ENCODE results near the gene SENP5.
A peak's percentile ranks its signal among the peaks of the same experiment; 100 is the strongest.

The SENP5 gene

DNA sequence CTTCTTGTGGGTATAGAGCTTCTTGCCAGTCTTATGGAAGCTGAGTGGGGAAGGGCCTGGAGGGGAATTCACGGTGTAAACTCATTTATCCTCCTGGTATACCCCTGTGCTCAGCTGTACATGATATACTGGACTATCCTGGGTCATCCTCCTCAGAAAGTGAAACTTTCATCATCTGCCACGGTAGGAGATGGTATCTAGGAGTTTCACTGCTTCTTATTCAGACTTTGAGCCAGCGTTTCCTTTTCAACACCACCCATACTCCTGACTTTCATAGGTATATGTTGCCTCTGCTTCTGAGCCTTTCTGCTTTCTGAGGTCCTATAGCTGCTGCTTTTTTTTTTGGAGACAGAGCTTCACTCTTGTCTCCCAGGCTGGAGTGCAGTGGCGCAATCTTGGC lies 15.6 kb downstream of the SENP5 start:
- DNase-seq (ENCODE audit: low spot score), result no peak

DNA sequence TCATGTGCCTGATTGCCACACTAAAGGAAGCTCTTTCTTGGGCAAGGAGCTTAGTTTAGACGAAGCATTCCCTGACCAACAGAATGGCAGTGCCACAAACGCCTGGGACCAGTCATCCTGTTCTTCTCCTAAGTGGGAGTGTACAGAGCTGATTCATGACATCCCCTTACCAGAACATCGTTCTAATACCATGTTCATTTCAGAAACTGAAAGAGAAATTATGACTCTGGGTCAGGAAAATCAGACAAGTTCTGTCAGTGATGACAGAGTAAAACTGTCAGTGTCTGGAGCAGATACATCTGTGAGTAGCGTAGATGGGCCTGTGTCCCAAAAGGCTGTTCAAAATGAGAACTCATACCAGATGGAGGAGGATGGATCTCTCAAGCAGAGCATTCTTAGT lies 18.4 kb downstream of the SENP5 start:
- no peak for DNase-seq (ENCODE audit: low spot score)

GRCh38 chr3:196889844-196890708 lies 22.4 kb downstream of the SENP5 start:
- no peak for DNase-seq (ENCODE audit: low spot score)

DNA sequence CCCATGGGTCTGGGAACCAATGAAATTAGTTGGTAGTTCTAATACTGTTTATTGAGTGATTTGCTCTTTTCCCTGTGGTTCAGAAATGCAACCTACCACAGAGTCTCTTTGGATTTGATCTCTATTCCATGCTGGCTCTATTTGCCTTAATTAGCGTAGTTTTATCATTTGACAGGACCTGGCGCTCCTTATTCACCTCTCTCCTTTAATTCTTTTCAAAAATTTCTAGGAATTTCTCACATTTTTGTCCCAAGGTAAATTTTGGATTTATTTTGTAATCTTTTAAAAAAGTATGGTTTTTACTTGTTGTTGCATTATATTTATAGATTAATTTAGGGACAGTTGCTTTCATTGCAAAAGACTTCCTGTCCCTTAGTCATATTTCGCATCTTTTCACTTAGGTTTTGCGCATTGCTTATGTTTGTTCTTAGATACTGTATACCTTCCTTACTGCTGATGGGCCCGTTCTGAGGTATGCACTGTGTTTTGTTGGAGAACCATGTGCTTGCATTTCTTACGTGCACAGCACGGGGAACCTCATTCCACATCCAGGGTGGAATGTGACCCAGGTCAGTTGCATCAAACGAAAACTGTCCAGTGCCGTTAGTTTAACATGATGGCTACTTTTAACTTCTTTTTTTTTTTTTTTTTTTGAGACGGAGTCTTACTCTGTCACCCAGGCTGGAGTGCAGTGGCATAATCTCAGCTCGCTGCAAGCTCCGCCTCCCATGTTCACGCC lies 27.0 kb downstream of the SENP5 start:
- no peak for DNase-seq (ENCODE audit: low spot score)

DNA sequence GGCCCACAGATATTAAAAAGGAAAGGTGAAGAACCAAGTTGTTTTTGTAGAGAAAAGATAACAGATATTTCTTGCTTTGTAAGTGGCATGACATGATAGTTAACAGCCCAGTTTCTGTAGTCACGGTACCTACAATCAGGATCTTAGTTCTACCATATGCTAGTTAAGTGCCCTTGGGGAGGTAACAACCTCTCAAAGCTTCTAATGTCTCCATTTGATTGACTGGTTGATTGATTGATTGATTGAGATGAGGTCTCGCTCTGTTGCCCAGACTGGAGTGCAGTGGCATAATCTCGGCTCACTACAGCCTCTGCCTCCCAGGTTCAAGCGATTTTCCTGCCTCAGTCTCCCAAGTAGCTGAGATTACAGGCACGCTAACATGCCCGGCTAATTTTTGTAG lies 28.5 kb downstream of the SENP5 start:
- DNase-seq (ENCODE audit: low spot score), result no peak

DNA sequence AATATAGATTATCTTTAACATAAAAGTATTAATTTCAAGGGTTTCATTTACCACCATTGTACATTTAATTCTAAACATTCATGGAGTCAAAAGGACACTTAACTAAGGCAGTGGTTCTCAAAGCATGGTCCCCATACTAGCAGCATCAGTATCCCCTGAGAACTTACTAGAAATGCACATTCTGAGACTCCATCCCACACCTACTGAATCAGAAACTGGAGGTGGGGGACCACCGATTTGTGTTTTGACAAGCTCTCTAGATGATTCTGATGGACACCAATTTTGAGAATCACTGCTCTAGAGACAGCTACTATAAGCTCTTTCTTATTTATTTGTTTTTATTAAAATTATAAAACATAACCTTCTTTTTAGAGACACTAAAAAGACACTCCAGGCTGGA lies 34.0 kb downstream of the SENP5 start:
- no peak for DNase-seq (ENCODE audit: low spot score)

DNA sequence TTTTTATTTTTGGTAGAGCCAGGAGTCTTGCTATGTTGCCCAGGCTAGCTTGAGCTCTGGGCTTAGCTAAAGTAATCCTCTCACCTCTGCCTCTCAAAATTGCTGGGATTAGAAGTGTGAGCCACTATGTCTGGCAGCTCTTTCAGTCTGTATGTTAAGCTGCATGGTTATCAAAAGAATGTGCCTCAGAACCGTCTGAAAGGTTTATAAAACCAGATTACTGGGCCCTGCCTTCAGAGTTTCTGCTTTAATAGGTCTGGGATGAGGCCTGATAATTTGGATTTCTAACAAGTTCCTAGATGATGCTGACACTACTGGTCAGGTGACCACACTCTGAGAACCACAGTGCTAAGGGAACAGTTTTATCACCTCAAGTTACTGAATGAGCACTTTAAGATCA lies 34.6 kb downstream of the SENP5 start:
- DNase-seq (ENCODE audit: low spot score), result no peak

- no peak for DNase-seq (ENCODE audit: low spot score)
These were observed 36.0 kb downstream of the SENP5 start for GRCh38 chr3:196903740-196904139.

GRCh38 chr3:196914866-196915265 lies 47.1 kb downstream of the SENP5 start:
- DNase-seq (ENCODE audit: low spot score), result no peak

DNA sequence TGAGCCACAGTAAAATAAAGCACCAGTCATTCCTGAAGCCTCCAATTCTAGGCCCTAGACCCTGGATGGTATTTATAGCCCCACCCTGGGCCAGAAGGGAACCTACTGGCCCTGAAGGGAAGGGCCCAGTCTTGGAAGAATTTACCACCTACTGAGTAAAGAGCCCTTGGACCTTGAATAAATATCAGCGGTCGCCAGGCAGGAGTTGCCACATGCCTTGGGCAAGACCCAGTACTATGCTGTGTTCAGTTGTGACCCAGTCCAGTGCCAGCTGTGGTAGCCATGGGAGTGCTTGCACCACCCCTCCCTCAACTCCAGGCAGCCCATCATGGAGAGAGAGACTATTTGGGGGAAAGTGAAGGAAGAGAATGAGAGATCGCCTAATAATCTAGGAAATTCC lies 47.7 kb downstream of the SENP5 start:
- no peak for DNase-seq (ENCODE audit: low spot score)

DNA sequence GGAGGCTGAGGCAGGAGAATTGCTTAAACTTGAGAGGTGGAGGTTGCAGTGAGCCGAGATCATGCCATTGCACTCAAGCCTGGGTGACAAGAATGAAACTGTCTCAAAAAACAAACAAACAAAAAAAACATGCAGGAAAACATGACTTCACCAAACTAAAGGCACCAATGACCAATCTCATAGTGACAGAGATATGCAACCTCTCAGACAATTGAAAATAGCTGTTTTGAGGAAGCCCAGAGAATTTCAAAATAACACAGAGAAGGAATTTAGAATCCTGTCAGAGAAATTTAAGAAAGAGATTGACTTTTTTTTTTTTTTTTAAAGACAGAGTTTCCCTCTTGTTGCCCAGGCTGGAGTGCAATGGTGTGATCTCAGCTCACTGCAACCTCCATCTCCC lies 48.5 kb downstream of the SENP5 start:
- no peak for DNase-seq (ENCODE audit: low spot score)

- no peak for DNase-seq (ENCODE audit: low spot score)
These were observed 49.3 kb downstream of the SENP5 start for GRCh38 chr3:196916995-196917394.

- no peak for DNase-seq (ENCODE audit: low spot score)
These were observed 51.2 kb downstream of the SENP5 start for GRCh38 chr3:196918968-196919367.

DNA sequence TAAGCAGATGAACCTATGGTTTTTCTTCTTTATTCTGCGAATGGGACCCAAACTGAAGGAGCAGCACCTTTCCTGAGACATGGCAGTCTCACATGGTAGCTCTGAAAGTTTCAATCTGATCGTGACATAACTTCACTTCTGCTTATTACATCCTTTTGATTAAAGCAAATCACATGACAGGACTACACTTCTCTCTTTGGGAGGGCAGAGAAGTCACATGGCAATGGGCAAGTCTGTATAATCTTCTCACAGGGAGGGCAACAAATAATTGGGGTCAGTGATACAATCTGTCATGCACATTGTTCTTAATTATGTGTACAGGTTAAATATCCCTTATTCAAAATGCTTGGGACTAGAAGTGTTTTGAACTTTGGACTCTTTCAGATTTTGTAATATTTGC lies 53.0 kb downstream of the SENP5 start:
- DNase-seq (ENCODE audit: low spot score), result no peak

DNA sequence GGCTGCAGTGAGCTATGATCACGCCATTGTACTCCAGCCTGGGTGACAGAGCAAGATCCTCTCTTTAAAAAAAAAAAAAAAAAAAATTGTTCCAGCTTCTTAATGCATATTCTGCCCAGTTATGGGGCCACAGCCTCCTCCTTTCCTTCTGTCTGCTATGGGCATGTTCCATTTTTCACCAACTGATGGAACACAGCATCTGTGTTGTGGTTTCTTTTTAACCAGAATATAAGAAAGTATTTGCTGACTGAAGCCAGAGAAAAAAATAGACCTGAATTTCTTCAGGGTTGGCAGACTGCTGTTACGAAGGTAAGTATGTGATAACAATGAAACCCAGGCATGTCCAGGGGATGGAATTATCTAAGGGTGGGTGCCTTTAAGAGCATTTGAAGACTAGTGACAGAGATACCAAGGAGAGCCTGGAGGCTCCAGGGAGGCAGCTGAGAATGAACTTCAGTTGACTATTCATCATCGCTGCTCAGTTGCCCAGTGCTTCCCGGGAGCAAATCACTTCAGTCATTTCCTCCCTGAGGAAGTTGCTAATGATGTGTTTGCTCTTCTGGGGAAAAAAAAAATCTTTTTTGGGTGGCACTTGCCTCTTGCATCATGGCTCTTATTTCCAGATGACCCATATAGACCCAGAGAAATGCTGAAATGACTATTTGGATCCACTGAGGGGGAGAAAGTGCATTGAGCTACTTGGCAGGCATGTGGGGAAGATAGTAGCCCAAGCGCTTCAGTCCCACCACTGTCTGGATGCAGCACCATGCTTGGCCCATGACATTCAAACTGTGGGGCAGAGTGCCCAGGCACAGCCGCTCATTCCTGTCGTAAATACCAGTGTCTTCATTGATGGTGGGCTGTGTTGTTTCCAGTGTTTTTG lies 60.1 kb downstream of the SENP5 start:
- peak; percentile 34 for DNase-seq (ENCODE audit: low spot score)

DNA sequence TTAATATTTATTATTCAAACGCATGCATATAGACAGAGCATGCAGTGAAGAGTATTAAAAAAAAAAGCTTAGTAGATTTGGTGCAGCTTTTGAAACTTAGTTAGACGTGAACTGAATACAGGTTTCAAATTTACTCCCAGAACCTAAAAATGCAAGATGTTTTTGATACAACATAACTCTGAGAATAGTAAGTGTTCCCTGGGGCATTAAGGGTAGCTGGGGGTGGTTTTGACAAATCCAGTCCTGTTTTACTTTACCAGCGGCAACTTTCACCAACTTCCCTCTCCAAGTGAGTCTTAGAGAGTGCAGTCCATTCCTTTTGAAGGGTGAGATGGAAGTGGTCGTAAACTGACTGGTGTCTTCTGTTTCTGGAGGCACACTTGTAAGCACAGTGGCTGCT lies 63.4 kb downstream of the SENP5 start:
- no peak for DNase-seq (ENCODE audit: low spot score)

DNA sequence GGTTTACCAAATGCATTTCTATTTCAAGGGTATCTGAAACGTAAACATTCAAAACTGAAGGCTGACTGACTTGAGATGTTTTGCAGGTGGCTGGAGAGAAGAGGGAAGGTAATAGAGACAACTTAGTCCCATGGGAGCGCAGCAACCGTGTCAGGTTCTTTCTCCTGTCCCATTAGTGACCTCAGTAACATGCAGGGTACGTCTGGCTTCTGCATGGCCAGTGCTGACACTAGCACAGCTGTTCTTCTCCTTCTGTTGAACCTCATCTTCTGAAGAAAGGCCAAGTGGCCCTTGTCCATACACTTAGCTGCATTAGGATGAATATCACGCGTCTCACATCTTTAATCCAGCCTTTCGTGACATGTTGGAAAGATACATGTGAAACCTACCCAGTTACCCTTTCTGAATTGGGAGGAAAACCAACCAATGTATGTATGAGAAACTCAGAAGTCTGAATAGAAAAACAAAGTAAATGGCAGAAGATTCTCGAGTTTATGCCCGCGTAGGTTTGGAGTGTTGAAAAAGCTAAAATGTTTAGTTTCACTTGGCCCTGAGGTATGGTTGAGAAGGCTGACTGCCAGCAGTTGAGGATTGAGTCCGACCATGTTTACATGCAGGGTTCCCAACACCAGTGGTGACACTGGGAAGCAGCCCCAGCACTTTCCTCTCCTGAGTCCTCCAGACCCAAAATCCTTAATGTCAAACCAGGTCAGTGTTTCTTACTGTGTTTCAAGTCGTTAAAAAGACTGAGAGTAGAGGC lies 64.3 kb downstream of the SENP5 start:
- DNase-seq (ENCODE audit: low spot score), result no peak

- DNase-seq (ENCODE audit: low spot score), result no peak
These were observed 64.9 kb downstream of the SENP5 start for GRCh38 chr3:196932600-196932999.

- no peak for DNase-seq (ENCODE audit: low spot score)
These were observed 68.6 kb downstream of the SENP5 start for GRCh38 chr3:196936288-196936687.

DNA sequence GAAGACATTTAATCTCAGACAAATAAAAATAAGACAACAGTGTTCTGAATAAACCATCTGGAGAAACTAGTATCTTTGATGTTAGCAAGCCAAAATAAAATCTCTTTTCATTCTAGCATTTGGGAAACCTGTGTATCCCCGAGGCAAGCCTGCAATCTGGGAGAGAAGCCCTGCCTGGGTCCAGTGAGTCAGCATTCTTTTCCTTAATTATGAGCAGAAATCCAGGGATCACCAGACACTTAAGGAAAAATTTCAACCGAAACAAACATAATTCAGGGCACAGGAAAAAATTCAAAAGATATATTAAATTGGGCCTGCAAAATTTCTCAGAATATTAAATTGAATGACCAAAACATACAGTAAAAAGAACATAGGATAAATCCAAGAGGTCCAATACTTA lies 70.4 kb downstream of the SENP5 start:
- no peak for DNase-seq (ENCODE audit: low spot score)

DNA sequence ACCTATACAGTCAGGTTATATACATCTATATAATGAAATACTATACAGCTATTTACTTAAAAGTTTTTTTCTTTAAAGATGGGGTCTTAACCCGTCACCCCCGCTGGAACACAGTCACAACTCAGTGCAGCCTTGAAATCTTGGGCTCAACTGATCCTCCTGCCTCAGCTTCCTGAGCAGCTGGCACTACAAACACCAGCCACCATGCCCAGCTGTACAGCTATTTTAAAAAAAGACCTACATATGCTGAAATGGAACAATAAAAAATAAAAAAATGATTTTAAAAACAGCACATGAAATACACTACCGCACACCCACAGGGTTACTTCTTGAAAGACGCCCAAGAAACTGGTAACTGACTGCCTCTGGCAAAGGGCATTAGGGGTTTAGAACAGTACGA lies 70.9 kb downstream of the SENP5 start:
- DNase-seq (ENCODE audit: low spot score), result no peak

DNA sequence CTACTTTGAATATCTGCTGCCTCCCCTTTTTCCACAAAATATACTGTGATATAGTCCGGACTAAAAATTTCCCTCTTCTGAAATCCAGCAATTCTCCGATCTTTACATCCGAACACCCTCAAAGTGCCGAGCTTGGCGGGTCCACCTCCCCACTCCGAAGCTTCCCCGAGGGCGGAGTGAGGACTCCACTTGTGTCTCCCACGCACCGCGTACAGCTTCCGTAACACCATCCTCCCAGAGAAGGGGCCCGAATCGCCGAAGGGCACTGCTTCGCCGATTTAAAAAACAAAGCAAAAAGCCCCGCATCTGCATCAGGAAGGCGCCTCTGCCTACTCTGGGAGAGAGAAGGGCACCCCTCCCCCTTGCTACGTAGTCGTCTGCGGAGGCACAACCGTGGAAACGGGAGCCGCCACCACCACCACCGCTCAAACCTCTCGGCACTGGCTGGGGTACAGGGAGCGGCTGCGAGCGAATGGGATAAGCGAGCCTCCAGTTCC lies 74.1 kb downstream of the SENP5 start:
- DNase-seq (ENCODE audit: low spot score), result peak; percentile 65

All from RKO (cell line).